HuH-7.5 (cell line): Measurements from ENCODE around the gene NLK.
"Not testable (repeated sequence)": the region's sequence is repeated elsewhere in the genome, so short reads cannot be mapped to it uniquely, and the experiment has no call there.

ENCODE experiments used
- DNase-seq: peaks from one replicate; pipeline ENCODE4 v3.0.0; 2011; ENCODE audit warnings: low spot score

Gene NLK

GRCh38 chr17:28072936-28073533 lies 30.6 kb downstream of the NLK start:
- DNase-seq, result no peak

GRCh38 chr17:28074010-28074409 lies 31.5 kb downstream of the NLK start:
- DNase-seq, result no peak

GRCh38 chr17:28076144-28076543 lies 33.7 kb downstream of the NLK start:
- DNase-seq, result no peak

GRCh38 chr17:28077140-28077539 lies 34.7 kb downstream of the NLK start:
- not testable (repeated sequence) for DNase-seq

GRCh38 chr17:28078341-28079229 lies 36.1 kb downstream of the NLK start:
- no peak for DNase-seq

- DNase-seq, result no peak
Observed at GRCh38 chr17:28081467-28081866, 39.0 kb downstream of the NLK start.

GRCh38 chr17:28085766-28086165 lies 43.3 kb downstream of the NLK start:
- no peak for DNase-seq

- no peak for DNase-seq
Observed at GRCh38 chr17:28086519-28086918, 44.0 kb downstream of the NLK start.

- DNase-seq, result no peak
Observed at GRCh38 chr17:28087743-28088142, 45.3 kb downstream of the NLK start.

GRCh38 chr17:28090551-28090950 lies 48.1 kb downstream of the NLK start:
- no peak for DNase-seq

GRCh38 chr17:28092088-28092487 lies 49.6 kb downstream of the NLK start:
- no peak for DNase-seq

- no peak for DNase-seq
Observed at GRCh38 chr17:28093999-28094716, 51.7 kb downstream of the NLK start.

GRCh38 chr17:28096756-28097155 lies 54.3 kb downstream of the NLK start:
- DNase-seq, result no peak

GRCh38 chr17:28097254-28097653 lies 54.8 kb downstream of the NLK start:
- no peak for DNase-seq

- no peak for DNase-seq
Observed at GRCh38 chr17:28097901-28098300, 55.4 kb downstream of the NLK start.

GRCh38 chr17:28098591-28098990 lies 56.1 kb downstream of the NLK start:
- not testable (repeated sequence) for DNase-seq

- DNase-seq, result no peak
Observed at GRCh38 chr17:28100251-28100650, 57.8 kb downstream of the NLK start.

GRCh38 chr17:28100936-28101335 lies 58.5 kb downstream of the NLK start:
- no peak for DNase-seq

- DNase-seq, result no peak
Observed at GRCh38 chr17:28101919-28102318, 59.4 kb downstream of the NLK start.

GRCh38 chr17:28105501-28105900 lies 63.0 kb downstream of the NLK start:
- no peak for DNase-seq

- no peak for DNase-seq
Observed at GRCh38 chr17:28110184-28110583, 67.7 kb downstream of the NLK start.

GRCh38 chr17:28112181-28112580 lies 69.7 kb downstream of the NLK start:
- DNase-seq, result no peak

- DNase-seq, result no peak
Observed at GRCh38 chr17:28112606-28113005, 70.1 kb downstream of the NLK start.
